Esophagus (tissue), 2 donors: ENCODE results near the gene PDE9A. TPM values are rescaled to one million over a fixed set of nuclear protein-coding genes. Genes with fewer than 3 reads are reported as not detected.

Experiments used
- H3K27ac ChIP-seq, 2 donors: one replicate each; pipeline ENCODE4 v1.5.1; 2013; ENCODE audit warnings: low read depth in 2 of 2, mild to moderate bottlenecking in 2 of 2, inconsistent platforms in 1 of 2, low read length in 1 of 2, moderate library complexity in 1 of 2
- H3K27me3 ChIP-seq, 2 donors: one replicate each; pipeline ENCODE4 v1.6.1; 2013; ENCODE audit warnings: low read length in 2 of 2, control low read depth in 1 of 2, mild to moderate bottlenecking in 1 of 2; ENCODE audit not compliant: insufficient read depth in 2 of 2, control insufficient read depth in 1 of 2
- H3K36me3 ChIP-seq, 2 donors: one replicate each; pipeline ENCODE4 v1.6.1; 2013; ENCODE audit warnings: low read length in 1 of 2; ENCODE audit not compliant: control insufficient read depth in 2 of 2, insufficient read depth in 2 of 2
- H3K4me1 ChIP-seq, 2 donors: one replicate each; pipeline ENCODE4 v1.6.1; 2013; ENCODE audit warnings: low read length in 1 of 2; ENCODE audit not compliant: control insufficient read depth in 2 of 2, insufficient read depth in 2 of 2
- H3K4me3 ChIP-seq, 2 donors: one replicate each; pipeline ENCODE4 v1.5.1; 2013; ENCODE audit warnings: low read length in 2 of 2, mild to moderate bottlenecking in 2 of 2, low read depth in 1 of 2, moderate library complexity in 1 of 2
- H3K9me3 ChIP-seq, 2 donors: one replicate each; pipeline ENCODE4 v1.6.1; 2013; ENCODE audit warnings: mild to moderate bottlenecking in 2 of 2, low read depth in 1 of 2, low read length in 1 of 2, moderate library complexity in 1 of 2; ENCODE audit not compliant: control insufficient read depth in 2 of 2, insufficient read depth in 1 of 2
- WGBS, 2 donors: extraction: QIAGEN DNeasy Blood & Tissue Kit; methylation state at CpG; one replicate each; pipeline ENCODE4 v1.1.7; 2013; 5-methylcytosine and 5-hydroxymethylcytosine counted together
- polyA plus RNA-seq, 2 donors: library from polyadenylated mRNA; stranded (reverse); fragments of 200-250 nt; gene quantifications; one replicate each; pipeline ENCODE4 v1.2.3, GENCODE V29; 2013
- donor health status: healthy with polysubstance abuse.
- donor health status: Bipolar disorder and iron deficiency.

The PDE9A gene
- polyA plus RNA-seq, 2 donors = 1.6 to 1.8 TPM

DNA sequence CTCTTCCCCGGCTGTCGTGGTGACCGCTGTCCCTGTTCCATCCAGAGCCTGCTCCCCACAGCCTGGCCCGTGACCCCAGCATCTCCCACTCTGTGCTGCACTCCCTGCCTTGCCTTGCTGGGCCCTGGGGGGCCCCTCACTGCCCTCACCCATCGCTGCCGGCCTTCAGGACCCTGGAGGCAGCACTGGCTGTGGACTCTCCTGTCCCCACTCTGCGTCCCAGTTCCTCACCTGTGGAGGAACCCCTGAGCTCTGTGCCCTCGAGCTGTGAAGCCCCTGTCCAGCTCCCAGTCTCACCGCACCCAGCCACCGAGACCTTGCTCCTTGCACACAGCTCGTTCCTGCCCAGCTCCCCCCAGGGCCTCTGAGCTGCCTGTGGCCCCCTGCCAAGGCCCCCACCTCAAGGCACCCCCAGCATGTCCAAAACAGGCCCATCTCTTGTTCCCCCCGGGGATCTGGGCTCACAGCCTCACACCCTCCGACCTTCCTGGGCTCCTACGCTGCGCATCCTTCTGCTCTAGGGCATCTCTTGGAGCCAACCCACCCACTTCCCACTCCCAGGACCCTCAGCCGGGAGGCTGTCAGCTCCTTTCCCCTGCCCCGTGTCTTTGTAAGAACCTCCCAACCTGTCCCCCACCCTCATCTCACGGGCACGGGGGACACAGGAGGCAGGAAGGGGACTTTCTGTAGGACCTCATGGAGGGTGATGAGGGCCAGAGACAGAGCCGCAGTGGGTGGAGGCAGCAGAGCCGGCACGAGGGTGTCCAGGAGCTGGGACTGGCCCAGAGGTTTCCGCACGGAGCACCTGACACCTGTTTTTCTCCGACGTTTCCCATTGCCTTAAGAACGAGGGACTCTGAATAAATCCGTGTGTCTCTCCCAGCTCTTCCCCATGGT lies 116.6 kb downstream of the PDE9A start:
- 90 to 91% methylated on average over 28 of the region's 28 CpGs for WGBS, 2 donors
- Histone ChIP-seq H3K9me3 (peaks cover 0 to 3% of the 10 kb centered on the region in 2 donors), H3K4me3 (no peak overlapping the region), H3K36me3 (peaks cover 0 to 14% of the 10 kb centered on the region in 2 donors), H3K4me1 (no peaks in the 10 kb centered on the region), H3K27ac (no peak overlapping the region), H3K27me3 (no peaks in the 10 kb centered on the region)

DNA sequence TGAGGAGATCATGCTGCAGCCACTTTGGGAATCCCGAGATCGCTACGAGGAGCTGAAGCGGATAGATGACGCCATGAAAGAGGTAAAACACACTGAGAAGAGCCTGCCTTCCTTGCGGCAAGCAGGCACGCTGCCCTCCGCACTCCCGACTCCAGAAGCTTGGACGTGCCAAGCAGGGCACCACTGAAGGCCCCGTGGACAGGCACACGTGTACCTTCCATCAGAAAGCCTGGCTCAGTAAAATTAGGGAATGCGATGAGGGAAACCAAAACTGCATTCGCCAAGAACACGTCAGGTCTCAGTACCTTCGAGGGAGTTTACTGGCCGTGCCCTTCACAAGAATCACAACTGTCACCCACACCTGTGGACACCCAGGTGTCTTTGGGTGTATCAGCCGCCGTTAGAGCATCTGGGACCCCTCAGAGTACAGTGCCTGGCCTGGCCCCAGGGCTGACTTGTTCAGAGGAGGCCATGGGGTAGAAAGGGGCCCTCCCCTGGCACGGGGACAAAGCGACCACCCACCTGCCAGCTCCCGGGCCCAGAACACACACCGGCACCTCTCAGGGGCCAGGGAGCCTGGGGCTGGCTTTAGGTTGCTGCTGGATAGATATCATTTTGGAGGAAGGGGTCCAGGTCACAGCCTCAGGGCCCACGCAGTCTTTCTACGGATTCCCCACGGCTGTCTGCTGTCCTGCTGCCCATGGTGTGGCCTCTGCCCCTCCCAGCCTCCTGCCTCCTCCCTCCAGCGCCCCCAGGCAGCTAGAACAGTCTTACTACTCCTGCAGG lies 117.5 kb downstream of the PDE9A start:
- WGBS, 2 donors = 92 to 93% methylated on average over 27 of the region's 27 CpGs
- H3K4me3 ChIP-seq = no peak overlapping the region
- H3K36me3 ChIP-seq = peaks cover 0 to 16% of the 10 kb centered on the region in 2 donors
- no peaks in the 10 kb centered on the region for H3K27me3 ChIP-seq
- H3K27ac ChIP-seq = no peak overlapping the region
- peaks cover 0 to 3% of the 10 kb centered on the region in 2 donors for H3K9me3 ChIP-seq
- H3K4me1 ChIP-seq = no peaks in the 10 kb centered on the region

DNA sequence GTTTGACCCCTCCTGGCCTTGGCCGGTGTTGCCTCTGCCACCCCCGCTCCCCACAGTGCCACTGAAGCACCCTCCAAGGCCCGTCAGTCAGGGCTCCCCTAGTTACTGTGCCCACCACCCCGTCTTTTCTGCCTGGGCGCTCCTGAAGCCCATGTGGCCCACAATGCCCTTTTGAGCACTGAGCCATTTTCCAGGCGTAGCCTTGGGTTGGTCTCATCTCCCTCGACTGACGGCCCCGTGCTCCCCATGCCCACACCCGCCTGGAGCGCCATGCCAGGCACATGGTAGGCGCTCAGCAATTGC lies 118.0 kb downstream of the PDE9A start:
- Histone ChIP-seq H3K4me3 (no peak overlapping the region), H3K27ac (no peak overlapping the region), H3K9me3 (peaks cover 0 to 3% of the 10 kb centered on the region in 2 donors), H3K36me3 (peaks cover 0 to 16% of the 10 kb centered on the region in 2 donors), H3K4me1 (no peaks in the 10 kb centered on the region), H3K27me3 (no peaks in the 10 kb centered on the region)
- WGBS, 2 donors = 93% methylated on average over 12 of the region's 12 CpGs

DNA sequence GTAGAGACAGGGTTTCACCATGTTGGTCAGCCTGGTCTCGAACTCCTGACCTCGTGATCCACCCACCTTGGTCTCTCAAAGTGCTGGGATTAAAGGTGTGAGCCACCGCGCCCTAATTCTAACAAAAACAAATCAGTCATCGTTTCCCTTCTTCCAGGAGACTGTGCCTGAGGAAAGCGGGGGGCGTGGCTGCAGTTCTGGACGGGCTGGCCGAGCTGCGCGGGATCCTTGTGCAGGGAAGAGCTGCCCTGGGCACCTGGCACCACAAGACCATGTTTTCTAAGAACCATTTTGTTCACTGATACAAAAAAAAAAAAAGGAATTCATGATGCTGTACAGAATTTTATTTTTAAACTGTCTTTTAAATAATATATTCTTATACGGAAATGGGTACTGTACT lies 121.7 kb downstream of the PDE9A start:
- Histone ChIP-seq H3K27ac (no peak overlapping the region), H3K4me3 (no peak overlapping the region), H3K4me1 (peaks cover 0 to 6% of the 10 kb centered on the region in 2 donors), H3K9me3 (no peaks in the 10 kb centered on the region), H3K27me3 (peaks cover 0 to 2% of the 10 kb centered on the region in 2 donors), H3K36me3 (peaks cover 0 to 6% of the 10 kb centered on the region in 2 donors)
- WGBS, 2 donors = 84 to 85% methylated on average over 12 of the region's 12 CpGs

DNA sequence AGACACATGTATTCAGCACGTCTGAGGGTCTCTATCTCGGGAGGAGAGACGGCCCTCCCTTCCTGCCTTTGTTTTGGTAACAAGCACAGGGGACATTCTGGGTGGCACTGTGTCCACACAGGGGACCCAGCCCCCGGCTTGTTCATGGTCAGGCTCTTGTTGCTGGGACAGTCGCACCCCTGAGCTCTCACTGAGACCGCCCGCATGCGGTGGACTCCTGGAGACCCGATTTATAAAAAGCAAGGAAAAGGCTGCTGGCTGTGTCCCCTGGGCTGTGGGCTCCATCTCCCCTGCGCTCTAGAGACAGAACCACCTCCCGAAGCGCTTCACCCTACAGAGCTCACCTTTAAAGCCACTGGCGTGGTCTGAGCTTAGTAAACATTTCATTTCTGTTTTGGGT lies 122.5 kb downstream of the PDE9A start:
- Histone ChIP-seq H3K9me3 (no peaks in the 10 kb centered on the region), H3K36me3 (peaks cover 0 to 2% of the 10 kb centered on the region in 2 donors), H3K27me3 (peaks cover 0 to 2% of the 10 kb centered on the region in 2 donors), H3K4me3 (no peak overlapping the region), H3K27ac (no peak overlapping the region), H3K4me1 (peaks cover 0 to 8% of the 10 kb centered on the region in 2 donors)
- WGBS, 2 donors = 89 to 92% methylated on average over 13 of the region's 13 CpGs

DNA sequence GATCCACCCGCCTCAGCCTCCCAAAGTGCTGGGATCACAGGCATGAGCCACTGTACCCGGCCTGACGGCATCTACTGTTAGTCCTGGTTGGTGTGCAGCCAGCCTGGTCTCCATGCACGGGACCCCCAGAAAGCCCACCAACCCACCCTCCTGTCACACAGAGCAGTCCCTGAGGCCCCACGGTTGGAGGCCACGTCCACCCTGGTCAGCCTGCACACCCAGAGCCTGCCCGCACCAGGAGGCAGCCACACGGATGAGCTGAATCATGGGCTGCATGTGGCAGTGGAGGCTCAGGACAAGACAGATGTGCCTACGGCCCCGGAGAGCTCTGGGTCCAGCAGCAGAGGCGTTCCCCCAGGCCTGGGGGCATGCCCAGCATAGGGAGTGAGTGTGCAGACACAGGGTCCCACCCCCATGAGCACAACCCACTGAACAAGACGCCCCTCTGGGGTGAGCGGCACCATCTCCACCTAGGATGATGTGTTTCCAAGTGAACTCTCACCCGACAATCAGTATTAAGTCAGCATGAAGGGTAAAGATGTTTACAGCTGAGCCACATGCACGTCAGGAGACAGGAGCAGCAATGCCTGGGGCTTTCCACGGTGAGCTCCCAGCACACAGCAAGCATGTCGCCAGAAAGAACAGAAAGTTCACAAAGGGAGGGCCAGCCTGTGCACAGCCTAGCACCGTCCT lies 123.8 kb downstream of the PDE9A start:
- no peak overlapping the region for H3K27ac ChIP-seq
- peaks cover 2 to 8% of the 10 kb centered on the region in 2 donors for H3K4me1 ChIP-seq
- H3K36me3 ChIP-seq = peaks cover 0 to 2% of the 10 kb centered on the region in 2 donors
- WGBS, 2 donors = 81 to 83% methylated on average over 17 to 18 of the region's 18 CpGs
- no peak overlapping the region for H3K4me3 ChIP-seq
- H3K9me3 ChIP-seq = no peaks in the 10 kb centered on the region
- peaks cover 0 to 2% of the 10 kb centered on the region in 2 donors for H3K27me3 ChIP-seq

DNA sequence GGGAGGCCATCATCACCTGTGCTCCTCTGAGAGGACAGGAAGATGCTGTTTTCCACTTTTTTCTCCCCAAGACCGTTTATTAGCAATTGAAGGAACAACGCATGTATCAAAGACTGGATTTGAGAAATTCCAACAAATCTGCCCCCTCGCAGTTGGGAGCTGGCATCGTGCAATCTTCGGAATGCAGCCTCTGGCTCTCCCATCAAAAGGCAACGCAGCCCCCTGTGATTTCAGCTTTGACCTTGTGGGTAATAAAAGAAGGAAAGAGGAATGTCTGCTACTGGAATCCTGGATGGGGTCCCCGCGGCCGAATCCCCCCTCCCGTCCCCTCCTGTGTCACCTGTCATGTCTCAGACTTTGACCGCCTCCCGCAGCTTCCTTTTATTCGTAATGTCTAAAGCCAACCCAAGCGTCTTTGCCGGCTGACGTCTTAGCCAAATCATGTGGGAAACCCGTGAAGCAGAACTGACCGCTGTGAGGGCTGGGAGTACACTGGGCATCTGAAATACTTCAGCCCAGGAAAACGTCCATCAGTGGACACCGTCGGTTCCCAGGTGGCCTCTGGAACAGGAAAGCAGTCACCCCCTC lies 124.4 kb downstream of the PDE9A start:
- Histone ChIP-seq H3K36me3 (peaks cover 0 to 2% of the 10 kb centered on the region in 2 donors), H3K27me3 (peaks cover 0 to 2% of the 10 kb centered on the region in 2 donors), H3K27ac (no peak overlapping the region), H3K9me3 (no peaks in the 10 kb centered on the region), H3K4me1 (peaks cover 2 to 8% of the 10 kb centered on the region in 2 donors), H3K4me3 (no peak overlapping the region)
- 68 to 74% methylated on average over 21 of the region's 21 CpGs for WGBS, 2 donors

DNA sequence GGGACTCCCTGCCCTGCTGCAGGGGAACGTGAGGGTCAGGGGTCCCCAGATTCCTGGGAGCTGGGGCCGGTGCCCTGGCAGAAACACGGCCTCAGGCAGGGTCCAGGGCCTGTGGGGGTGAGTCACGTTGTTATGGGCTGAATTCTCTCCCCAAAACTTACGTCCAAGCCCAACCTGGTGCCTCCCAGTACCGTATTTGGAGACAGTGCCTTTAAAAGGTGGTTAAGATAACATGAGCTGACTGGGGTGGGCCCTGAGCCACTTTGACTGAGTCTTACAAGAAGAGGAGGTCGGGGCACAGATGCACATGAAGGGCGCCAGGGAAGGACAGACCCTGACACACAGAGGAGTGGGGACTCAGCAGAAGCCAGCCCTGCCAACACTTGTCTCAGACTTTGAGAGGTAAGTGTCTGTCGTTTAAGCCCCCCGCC lies 126.0 kb downstream of the PDE9A start:
- Histone ChIP-seq H3K36me3 (peaks cover 0 to 2% of the 10 kb centered on the region in 2 donors), H3K27me3 (peaks cover 0 to 2% of the 10 kb centered on the region in 2 donors), H3K27ac (no peak overlapping the region), H3K4me1 (peaks cover 2 to 12% of the 10 kb centered on the region in 2 donors), H3K4me3 (no peak overlapping the region), H3K9me3 (no peaks in the 10 kb centered on the region)
- 71 to 76% methylated on average over 10 of the region's 10 CpGs for WGBS, 2 donors

DNA sequence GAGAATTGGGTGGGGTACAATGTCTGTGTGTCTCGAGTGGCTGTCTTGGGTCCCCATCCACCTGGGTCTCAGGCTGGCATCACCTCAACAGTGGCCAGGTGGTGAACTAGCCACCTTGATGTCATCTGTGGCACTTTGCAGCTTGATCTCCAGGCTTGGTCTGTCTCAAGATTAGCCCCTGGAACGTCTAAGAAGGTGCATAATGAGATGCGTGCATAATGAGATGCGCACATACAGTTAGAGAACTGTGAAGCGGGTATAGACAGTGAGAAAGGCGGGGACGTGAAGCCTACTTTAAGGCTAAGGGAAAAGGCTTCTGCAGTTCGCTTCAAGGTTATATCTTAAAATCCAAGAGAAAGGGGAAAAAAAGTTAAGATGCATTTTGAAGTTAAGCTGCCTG lies 127.2 kb downstream of the PDE9A start:
- H3K27me3 ChIP-seq = peaks cover 0 to 2% of the 10 kb centered on the region in 2 donors
- H3K4me1 ChIP-seq = peaks cover 2 to 16% of the 10 kb centered on the region in 2 donors
- H3K9me3 ChIP-seq = no peaks in the 10 kb centered on the region
- H3K36me3 ChIP-seq = no peaks in the 10 kb centered on the region
- H3K27ac ChIP-seq = no peak overlapping the region
- whole genome bisulfite sequencing, 2 donors = 46 to 50% methylated on average over 8 of the region's 8 CpGs
- H3K4me3 ChIP-seq = no peak overlapping the region
